NCI-H2227 treated with DMSO at 0.1 percent for 48 hours (cell line): ENCODE data around the gene UNK.
"Not testable (repeated sequence)": the region's sequence is repeated elsewhere in the genome, so short reads cannot be mapped to it uniquely, and the experiment has no call there.

ENCODE experiments used
- DNase-seq: peaks from one replicate; lab custom pipeline; 2025; lab: John Stamatoyannopoulos, UW

UNK gene

DNA sequence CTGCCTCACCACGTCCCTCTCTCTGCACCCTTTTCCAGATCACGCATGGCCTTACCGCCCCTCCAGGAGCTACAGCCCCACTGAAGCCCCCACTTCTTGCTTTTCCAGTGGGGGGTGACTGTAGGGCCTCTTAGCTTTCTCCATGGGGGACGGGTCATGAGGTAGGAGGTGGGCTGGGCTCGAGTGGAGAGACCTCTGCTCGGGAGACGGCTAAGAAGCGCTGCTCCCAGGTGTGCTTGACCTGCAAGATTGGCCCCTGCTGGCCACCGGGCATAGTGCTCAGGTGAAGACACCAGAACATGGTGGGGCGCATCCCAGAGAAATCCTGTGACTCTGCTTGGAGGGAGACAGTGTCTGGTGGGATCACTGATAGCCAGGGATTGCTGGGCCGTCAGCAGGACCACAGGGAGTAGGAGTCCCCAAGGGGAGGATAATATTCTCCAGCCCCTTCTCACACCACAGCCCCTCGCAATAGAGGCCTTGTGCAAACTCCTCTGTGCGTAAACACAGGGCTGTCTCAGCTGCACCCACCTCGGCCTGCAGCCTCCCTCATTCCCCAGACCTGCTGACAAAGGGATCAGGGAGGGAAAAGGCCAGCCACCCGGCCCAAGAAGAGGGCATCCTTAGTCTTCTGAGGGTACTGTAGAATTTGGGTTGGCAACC, 10.7 kb upstream of the UNK start:
- DNase-seq: no peak

GRCh38 chr17:75774471-75774990, 10.1 kb upstream of the UNK start:
- no peak for DNase-seq

DNA sequence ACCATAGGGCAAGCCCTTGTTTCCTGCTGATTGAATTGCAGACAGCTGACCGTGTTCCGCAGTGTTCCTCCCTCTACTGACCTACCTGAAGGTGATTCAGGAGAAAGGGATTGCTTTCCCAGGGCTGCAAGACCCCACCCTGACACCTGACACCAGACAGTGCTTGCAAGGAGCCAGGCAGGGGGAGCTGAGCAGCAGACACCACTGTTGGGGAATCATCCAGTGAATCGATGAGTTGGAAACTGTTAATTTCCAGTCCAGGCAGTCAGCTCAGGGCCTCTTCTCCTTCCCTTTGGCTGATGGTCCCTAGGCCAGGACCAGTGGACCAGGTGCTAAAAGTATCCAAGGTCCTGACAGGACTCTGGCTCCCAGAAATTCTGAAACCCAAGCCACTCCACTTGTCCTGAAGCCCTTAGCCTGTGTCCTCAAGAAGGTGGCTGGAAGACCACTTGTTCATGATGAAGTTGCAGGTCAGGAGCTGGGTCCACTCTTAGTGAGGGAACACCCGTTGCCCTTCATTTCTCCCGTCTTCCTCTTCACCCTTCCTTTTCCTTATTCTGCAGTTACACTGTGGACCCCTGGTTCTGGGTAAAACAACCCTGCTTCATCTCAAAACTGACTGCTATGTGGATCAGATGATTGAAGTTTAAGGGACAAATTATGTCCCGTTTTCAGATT, 9.5 kb upstream of the UNK start:
- DNase-seq: no peak

GRCh38 chr17:75776386-75777295, 8.0 kb upstream of the UNK start:
- no peak for DNase-seq

DNA sequence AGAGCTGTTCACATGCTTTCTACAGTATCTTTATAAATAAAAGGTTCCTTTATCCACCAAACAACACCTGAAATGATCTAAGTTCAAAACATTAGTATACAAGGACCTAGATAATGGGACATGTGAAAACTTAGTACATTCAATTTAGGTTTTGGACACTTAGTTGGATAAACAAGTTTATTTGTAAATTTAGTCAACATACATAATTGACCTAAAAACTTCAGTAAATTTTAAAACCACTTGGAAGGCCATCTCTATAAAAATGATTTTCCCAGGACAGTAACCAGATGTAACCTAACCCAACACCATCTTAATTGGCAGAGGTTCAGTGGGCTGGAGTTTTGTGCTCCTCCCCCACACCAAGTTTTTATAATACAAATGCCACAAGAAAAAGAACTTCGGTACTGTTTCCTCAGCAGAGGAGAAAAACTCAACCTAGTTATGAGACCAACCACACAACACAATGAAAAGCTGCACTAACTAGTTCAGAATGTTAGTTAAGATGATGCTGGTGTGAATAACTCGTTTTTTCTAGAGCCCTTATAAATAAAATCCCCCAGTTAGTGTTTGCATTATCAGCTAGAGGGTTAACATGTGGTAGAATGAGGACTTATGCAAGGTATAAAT, 7.2 kb upstream of the UNK start:
- no peak for DNase-seq

DNA sequence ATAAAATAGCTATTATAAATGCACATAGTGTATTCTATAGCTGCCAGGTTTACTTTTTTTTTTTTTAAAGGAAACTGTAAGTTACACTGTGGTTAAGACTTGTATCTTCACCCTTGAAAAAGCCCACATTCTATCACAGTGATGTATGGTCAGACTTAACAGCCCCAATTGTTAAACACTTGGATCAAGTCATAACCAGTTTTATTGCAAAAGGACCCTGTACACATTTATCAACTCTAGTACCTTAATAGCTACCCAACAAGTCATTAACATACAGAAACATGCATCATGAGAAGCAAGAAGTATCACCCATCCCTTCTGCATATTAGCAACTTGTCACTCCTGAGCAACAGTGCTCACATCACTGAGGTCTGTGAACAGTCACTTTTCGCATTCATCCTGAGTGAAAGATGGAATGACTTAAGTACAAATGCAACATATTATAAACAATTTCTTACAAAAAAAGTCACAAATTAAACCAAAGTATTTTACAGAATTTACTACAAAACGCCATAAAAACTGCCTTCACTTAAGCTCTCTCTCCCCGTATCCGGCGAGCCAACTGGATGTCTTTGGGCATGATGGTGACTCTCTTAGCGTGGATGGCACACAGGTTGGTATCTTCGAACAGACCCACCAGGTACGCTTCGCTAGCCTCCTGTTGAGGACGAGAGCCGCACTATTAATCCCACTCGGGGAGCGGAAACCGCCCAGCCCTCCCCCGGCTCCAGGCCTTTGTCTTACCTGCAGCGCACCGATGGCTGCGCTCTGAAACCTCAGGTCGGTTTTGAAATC, 6.3 kb upstream of the UNK start:
- DNase-seq: not testable (repeated sequence)

GRCh38 chr17:75778861-75779249, 5.8 kb upstream of the UNK start:
- no peak for DNase-seq

GRCh38 chr17:75779250-75779986, 5.2 kb upstream of the UNK start:
- peak; percentile 99 for DNase-seq

DNA sequence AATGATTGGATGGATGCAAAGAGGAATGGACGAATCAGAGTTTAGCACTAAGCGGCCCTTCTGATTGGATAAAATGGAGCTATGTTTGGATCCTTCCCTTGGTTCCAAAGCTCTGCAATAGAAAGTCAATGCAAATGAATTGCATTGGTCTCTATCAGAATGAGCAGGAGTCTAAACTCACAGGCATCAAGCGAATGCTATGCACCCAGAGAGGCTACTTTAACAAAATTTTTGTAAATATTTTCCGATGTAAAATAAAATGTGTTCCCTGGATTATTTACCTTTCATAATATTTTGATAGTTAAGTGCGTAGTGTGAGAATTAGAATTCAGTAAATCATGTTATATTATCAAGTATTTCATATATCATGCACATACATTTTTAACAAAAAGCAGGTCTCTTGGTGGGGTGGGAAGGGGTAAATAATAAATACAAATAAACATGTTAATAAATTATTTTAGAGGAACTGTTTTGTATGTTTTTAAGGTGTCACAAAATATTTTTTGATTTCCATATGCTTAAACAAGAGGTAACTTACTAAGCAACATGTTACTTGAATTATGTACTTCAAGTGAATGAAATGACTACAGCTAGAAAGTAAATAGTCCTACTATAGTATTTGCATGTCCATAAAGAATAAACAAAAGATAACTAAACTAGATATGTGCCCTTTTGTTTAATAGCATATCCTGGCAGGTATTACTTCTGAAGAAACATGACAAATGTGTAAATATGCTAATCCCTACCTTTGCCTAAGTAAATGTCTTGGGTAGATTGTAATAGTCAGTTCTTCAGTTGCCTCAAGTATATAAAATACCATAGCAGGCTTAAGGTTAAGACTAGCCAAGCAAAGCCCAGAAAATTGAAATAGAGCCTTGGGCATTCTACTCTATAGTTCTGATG, 4.4 kb upstream of the UNK start:
- no peak for DNase-seq

DNA sequence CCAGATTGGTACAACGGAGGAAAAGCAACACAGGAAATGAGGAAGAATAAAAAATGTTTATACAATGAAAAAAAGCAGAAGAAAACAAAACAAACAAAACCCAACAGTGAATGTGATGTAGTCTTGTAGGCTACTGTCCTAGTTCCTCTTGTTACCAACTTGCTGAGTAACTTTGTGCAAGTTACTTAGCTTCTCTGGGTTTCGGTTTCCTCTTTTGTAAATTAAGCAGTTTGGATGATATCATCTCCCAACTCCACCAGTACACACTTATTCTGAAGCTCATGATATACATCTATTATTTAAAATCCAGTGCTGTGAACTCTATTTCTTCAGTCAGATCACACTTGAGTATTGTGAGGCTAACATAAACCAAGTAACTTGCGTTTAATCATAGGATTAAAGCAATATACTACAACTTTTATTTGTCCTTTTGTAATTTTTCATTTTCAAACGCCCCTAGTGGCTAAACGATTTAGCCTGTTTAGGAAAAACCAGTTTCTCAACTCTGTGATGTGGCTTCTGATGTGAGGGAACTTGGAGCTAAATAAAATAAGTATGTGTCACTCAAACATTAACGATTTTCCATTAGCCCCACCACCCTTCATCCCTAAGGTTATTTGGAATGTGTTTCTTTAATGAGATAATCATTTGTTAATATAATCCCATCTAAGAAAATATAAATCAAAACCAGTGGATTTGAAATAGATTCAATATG, 1.4 kb upstream of the UNK start:
- peak; percentile 54 for DNase-seq

- no peak for DNase-seq
Observed at GRCh38 chr17:75783803-75784472, 668 bp upstream of the UNK start.

DNA sequence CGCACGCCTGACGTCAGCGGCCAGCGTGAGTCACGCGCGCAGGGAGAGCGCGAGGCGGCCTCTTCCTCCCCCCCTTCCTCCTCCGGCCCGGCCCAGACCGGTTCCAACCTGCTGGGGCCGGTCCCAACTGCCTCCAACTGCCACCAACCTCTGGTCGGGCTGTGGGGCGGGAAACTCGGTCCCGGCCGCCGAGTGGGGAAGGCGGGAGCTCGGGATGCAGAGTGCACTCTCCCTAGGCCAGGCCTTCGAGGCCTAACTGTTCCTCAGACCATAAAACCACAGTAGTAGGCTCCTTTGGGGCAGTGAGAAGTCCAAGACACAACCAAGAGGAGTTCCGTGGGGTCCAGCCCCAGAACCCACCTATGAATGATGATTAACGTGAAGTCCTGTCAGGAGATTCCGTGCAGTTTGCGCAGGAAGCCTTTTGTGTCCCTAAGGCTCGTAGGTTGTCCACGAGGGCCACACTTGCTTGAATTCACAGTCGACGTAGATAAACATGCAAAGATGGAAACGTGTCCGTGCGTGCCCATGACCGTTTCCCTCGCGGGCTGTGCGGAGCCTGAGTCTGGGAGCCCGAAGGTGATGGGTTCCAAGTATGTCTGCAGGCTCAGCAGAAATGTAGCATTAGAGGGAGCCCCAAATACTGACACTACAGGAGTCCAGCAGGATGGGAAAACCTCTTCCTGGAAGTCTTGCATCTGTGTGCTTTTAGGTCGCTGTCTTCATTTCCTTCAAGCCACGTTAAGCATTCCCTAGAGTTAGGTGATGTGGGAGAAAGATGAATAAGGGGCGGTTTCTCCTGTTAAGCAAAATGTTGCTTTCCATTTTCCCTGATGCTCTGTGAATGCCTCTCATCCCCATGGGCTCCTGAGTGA, 647 bp downstream of the UNK start:
- peak; percentile 95 for DNase-seq

- no peak for DNase-seq
Observed at GRCh38 chr17:75791254-75791653, 6.6 kb downstream of the UNK start.

- no peak for DNase-seq
Observed at GRCh38 chr17:75793460-75793859, 8.9 kb downstream of the UNK start.

- DNase-seq: no peak
Observed at GRCh38 chr17:75795820-75796607, 11.4 kb downstream of the UNK start.

DNA sequence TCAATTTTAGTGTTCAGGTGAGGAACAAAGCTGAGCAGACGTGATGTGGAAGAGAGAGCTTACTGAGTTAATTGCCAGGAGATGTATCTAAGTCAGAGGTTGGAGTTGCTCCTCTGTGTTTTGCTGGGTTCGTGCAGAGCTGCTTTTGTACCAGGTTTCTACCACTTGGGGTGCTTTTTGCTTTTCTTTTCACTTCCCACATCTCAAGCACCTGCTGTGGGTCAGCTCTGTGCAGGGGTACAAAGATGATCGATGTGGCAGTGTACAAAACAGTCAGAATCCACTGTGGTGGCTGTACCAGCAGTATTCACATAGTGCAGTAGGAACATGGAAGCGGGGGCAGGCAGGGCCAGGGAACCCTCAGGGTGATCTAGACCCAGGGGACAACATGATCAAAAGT, 14.8 kb downstream of the UNK start:
- no peak for DNase-seq

DNA sequence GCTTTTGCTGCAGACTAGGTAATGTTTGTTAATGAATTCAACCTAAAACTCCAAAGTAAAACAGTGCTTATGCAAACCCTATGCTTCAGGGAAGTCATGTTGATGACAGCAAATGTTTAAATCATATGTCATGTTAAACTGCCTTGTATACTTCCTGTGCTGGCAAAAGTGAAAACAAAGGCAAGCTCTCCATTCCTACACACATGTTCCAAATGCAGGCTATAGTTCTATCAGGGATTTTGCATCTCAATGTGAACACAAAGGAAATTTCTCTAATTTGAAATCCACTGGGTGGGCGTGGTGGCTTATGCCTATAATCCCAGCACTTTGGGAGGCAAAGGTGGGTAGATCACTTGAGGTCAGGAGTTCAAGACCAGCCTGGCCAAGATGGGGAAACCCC, 19.3 kb downstream of the UNK start:
- no peak for DNase-seq
